PC-3 (cell line): ENCODE measurements around the gene DHX40.

Experiments used
- CTCF ChIP-seq: fragments of 300-600 bp; sonication (generic); conservative IDR thresholded peaks from 2 replicates; pipeline ENCODE4 v1.5.1; 2017; ENCODE audit warnings: antibody characterized with exemption, low read depth, mild to moderate bottlenecking, low read length
- EZH2 ChIP-seq: fragments of 300-600 bp; sonication (generic); IDR thresholded peaks from one replicate; pipeline ENCODE4 v1.6.1; 2017; ENCODE audit warnings: antibody characterized with exemption, mild to moderate bottlenecking, low read length; ENCODE audit not compliant: unreplicated experiment
- EZH2phosphoT487 ChIP-seq: fragments of 300-600 bp; sonication (generic); IDR thresholded peaks from 2 replicates; pipeline ENCODE4 v1.6.1; 2018; ENCODE audit warnings: mild to moderate bottlenecking, antibody characterized with exemption, low read length, borderline replicate concordance

GRCh38 chr17:59650642-59651041 lies 85.2 kb downstream of the DHX40 start:
- TF ChIP-seq CTCF (no peak), EZH2 (no peak), EZH2phosphoT487 (no peak)
